Stomach (tissue), 4 donors: ENCODE results near the gene JDP2.

Experiments
- POLR2A ChIP-seq, 4 donors: fragments of 450-650 bp; IDR thresholded peaks; one replicate each; pipeline ENCODE4 v1.6.1; 2016; ENCODE audit warnings: antibody characterized with exemption in 4 of 4, control low read depth in 2 of 4, mild to moderate bottlenecking in 1 of 4, moderate library complexity in 1 of 4
- POLR2AphosphoS5 ChIP-seq, 3 donors: sonication (generic); formaldehyde crosslinking; IDR thresholded peaks; one replicate each; pipeline ENCODE4 v1.6.1; 2016; ENCODE audit warnings: antibody characterized with exemption in 3 of 3
- TF ChIP-seq, protein P1 (sequence below), 7 experiments: fragments of 450-650 bp in 4 of 7; fragments of 200-600 bp in 3 of 7; sonication (generic) in 3 of 7; IDR thresholded peaks; one replicate each; pipeline ENCODE4 v1.5.1; 2016 to 2019; ENCODE audit warnings: antibody characterized with exemption in 7 of 7, control low read depth in 2 of 7, mild to moderate bottlenecking in 1 of 7

DNA sequence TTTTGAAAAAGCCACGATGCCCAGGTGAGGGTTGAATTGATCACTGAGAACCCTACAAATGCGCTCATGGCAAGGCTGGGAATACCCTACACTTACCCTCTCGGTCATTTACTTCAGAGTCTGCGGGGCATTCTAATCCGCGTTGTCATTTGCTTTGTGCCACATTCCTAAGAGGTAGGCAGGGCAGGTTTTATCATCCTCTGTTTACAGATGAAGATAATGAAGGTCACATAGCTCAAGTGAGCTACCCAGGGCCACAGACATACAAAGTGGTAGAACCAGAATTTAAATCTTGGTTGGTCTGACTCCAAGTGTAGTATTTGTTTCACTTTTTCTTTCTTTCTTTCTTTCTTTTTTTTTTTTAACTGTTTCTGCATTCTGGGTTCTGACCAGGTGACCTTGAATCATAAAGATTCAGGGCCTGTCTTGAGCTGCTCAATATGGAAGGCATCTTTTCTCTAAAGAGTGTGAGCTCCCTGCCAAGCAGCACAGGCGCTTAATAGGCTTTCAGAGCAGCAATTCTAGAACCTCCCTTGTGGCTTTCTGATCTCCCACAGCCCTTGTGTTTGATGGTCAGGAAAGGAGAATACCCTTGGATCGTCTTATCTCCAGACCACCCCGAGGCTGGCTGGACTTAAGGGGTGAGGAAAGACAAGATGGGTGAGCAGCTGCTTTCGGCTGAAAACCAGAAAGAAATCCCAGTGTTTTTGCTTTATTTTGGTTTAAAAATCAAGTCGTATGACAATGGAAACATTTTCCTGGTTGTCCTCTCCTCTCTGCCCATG, 93.8 kb downstream of the JDP2 start:
- TF ChIP-seq POLR2A (IDR thresholded peaks at IDR 0.05) (no peak), POLR2AphosphoS5 (IDR thresholded peaks at IDR 0.05) (peak in 1 of 3 donors; percentile 61)
- TF ChIP-seq, protein P1, sequence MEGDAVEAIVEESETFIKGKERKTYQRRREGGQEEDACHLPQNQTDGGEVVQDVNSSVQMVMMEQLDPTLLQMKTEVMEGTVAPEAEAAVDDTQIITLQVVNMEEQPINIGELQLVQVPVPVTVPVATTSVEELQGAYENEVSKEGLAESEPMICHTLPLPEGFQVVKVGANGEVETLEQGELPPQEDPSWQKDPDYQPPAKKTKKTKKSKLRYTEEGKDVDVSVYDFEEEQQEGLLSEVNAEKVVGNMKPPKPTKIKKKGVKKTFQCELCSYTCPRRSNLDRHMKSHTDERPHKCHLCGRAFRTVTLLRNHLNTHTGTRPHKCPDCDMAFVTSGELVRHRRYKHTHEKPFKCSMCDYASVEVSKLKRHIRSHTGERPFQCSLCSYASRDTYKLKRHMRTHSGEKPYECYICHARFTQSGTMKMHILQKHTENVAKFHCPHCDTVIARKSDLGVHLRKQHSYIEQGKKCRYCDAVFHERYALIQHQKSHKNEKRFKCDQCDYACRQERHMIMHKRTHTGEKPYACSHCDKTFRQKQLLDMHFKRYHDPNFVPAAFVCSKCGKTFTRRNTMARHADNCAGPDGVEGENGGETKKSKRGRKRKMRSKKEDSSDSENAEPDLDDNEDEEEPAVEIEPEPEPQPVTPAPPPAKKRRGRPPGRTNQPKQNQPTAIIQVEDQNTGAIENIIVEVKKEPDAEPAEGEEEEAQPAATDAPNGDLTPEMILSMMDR (IDR thresholded peaks at IDR 0.05), result no peak
